A673 (cell line): ENCODE measurements around the gene MGAT5B. TPM values are rescaled to one million over a fixed set of nuclear protein-coding genes. Genes with fewer than 3 reads are reported as not detected.

Experiments used
- BruUV-seq: library from RNA; stranded (reverse); fragments of 400-500 nt; replicated peaks from 2 replicates; lab custom pipeline; 2021; lab: Mats Ljungman, UMichigan
- CTCF ChIA-PET: fragments of 300-600 bp; sonication (Branson Sonifier 250); formaldehyde crosslinking; loops from one replicate; lab custom pipeline; 2022; ENCODE audit warnings: antibody characterized with exemption; lab: Charles Lee
- POLR2A ChIA-PET: fragments of 300-600 bp; sonication (Branson Sonifier 250); formaldehyde crosslinking; loops from one replicate; lab custom pipeline; 2022; ENCODE audit warnings: antibody characterized with exemption; ENCODE audit not compliant: low non-redundant PET; lab: Charles Lee
- DNase-seq: peaks from one replicate; pipeline ENCODE4 v3.0.0-alpha.2; 2015; ENCODE audit warnings: low spot score
- H3K27ac ChIP-seq: fragments of 200-600 bp; sonication (generic); 2 replicates; pipeline ENCODE4 v1.5.1; 2016; ENCODE audit warnings: mixed run types, low read depth, mild to moderate bottlenecking, mixed read lengths, antibody characterized with exemption, low read length; ENCODE audit not compliant: poor library complexity, severe bottlenecking
- H3K27me3 ChIP-seq: fragments of 200-600 bp; sonication (generic); replicated peaks from 2 replicates; pipeline ENCODE4 v1.6.1; 2017; ENCODE audit warnings: mixed run types, low read depth, mild to moderate bottlenecking, mixed read lengths, antibody characterized with exemption, low read length; ENCODE audit not compliant: insufficient read depth, poor library complexity
- H3K36me3 ChIP-seq: fragments of 200-600 bp; sonication (generic); 2 replicates; pipeline ENCODE4 v1.6.1; 2016; ENCODE audit warnings: mixed run types, mild to moderate bottlenecking, mixed read lengths, antibody characterized with exemption, low read length; ENCODE audit not compliant: insufficient read depth, poor library complexity, severe bottlenecking
- H3K4me1 ChIP-seq: fragments of 200-600 bp; sonication (generic); 2 replicates; pipeline ENCODE4 v1.6.1; 2017; ENCODE audit warnings: mixed run types, mild to moderate bottlenecking, mixed read lengths, antibody characterized with exemption, low read length; ENCODE audit not compliant: insufficient read depth, poor library complexity, severe bottlenecking
- H3K4me3 ChIP-seq: fragments of 200-600 bp; sonication (generic); 2 replicates; pipeline ENCODE4 v1.5.1; 2016; ENCODE audit warnings: low read depth, mixed run types, mild to moderate bottlenecking, mixed read lengths, low read length; ENCODE audit not compliant: poor library complexity, severe bottlenecking
- H3K9me3 ChIP-seq: fragments of 200-600 bp; sonication (generic); 2 replicates; pipeline ENCODE4 v1.6.1; 2016; ENCODE audit warnings: mixed run types, low read depth, mild to moderate bottlenecking, mixed read lengths, antibody characterized with exemption, low read length; ENCODE audit not compliant: poor library complexity, severe bottlenecking
- EZH2 ChIP-seq: fragments of 200-600 bp; sonication (generic); IDR thresholded peaks from 2 replicates; pipeline ENCODE4 v1.6.1; 2017; ENCODE audit warnings: borderline replicate concordance, low read depth, mild to moderate bottlenecking, mixed read lengths, antibody characterized with exemption, low read length; ENCODE audit not compliant: poor library complexity, severe bottlenecking
- intact Hi-C: fragments of 100-400 bp; cut with micrococcal nuclease; formaldehyde crosslinking; loops from one replicate; pipeline ENCODE4 v1.10.0; 2022; ENCODE audit not compliant: unreplicated experiment
- total RNA-seq: library from RNA; stranded (reverse); gene quantifications from 2 replicates; pipeline ENCODE4 v1.2.3, GENCODE V29; 2021
- TF ChIP-seq, protein P1 (sequence below): fragments of 300-800, 200-600 bp; sonication (generic); conservative IDR thresholded peaks from 2 replicates; pipeline ENCODE4 v1.5.1; 2017; ENCODE audit warnings: low read depth, mild to moderate bottlenecking, antibody characterized with exemption, low read length, moderate library complexity, mixed read lengths

MGAT5B gene
- total RNA-seq, 1 experiment from 2014 or later = 1.1 TPM

GRCh38 chr17:76909971-76910760 is 42.0 kb downstream of the MGAT5B start:
- CTCF ChIA-PET = no interaction called here
- no peaks in the 10 kb centered on the region for H3K4me1 ChIP-seq
- H3K4me3 ChIP-seq = no peak overlapping the region
- no TSS peak for BruUV-seq
- no peaks in the 10 kb centered on the region for H3K36me3 ChIP-seq
- intact Hi-C loops = no loop called here
- DNase-seq = peak; percentile 41
- TF ChIP-seq, protein P1, sequence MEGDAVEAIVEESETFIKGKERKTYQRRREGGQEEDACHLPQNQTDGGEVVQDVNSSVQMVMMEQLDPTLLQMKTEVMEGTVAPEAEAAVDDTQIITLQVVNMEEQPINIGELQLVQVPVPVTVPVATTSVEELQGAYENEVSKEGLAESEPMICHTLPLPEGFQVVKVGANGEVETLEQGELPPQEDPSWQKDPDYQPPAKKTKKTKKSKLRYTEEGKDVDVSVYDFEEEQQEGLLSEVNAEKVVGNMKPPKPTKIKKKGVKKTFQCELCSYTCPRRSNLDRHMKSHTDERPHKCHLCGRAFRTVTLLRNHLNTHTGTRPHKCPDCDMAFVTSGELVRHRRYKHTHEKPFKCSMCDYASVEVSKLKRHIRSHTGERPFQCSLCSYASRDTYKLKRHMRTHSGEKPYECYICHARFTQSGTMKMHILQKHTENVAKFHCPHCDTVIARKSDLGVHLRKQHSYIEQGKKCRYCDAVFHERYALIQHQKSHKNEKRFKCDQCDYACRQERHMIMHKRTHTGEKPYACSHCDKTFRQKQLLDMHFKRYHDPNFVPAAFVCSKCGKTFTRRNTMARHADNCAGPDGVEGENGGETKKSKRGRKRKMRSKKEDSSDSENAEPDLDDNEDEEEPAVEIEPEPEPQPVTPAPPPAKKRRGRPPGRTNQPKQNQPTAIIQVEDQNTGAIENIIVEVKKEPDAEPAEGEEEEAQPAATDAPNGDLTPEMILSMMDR = no peak
- TF ChIP-seq EZH2 = no peak
- H3K27ac ChIP-seq = no peak overlapping the region
- H3K27me3 ChIP-seq = no peaks in the 10 kb centered on the region
- POLR2A ChIA-PET = no interaction called here
- no peaks in the 10 kb centered on the region for H3K9me3 ChIP-seq

DNA sequence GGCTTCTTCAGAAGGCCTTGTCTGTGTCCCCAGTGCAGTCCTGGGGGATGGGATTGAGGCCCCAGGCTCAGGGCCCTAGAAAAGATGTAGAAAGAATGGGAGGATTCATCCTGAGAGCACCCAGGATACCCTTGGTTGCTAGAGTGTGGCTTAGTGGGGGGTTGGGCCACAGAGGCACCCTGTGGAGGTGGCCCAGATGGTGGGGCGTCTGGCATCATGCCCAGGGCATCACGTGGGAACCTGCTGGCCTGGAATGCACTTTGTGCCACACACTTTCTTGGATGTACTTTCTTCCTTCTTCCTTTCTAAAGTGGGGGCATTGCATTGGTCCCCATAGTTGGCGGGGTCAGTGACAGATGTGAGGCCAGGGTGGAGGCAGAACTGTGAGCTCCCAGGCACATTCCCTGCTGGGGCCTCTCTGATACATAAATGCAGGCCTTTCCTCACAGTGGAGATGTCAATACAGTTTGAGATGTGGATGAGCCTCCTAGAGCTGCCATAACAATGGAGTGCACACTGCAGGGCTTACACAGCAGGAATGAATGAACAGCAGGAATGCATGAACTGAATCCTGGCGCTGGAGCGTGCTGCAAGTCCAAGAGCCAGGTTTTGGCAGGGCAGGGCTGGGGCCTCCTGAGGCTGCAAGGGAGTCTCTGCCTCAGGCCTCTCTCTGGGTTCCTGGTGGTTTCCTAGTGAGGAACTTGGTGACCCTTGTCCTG is 43.3 kb downstream of the MGAT5B start:
- ChIA-PET CTCF (interaction anchor here (0.5 kb wide), 1 partner anchor 141 kb away, joined by 5 read pairs; no protein-coding TSS in a partner anchor), POLR2A (no interaction called here)
- H3K36me3 ChIP-seq = no peaks in the 10 kb centered on the region
- H3K4me3 ChIP-seq = no peak overlapping the region
- no peaks in the 10 kb centered on the region for H3K9me3 ChIP-seq
- H3K27ac ChIP-seq = no peak overlapping the region
- TF ChIP-seq, protein P1 = no peak
- TF ChIP-seq EZH2 = no peak
- H3K27me3 ChIP-seq = no peaks in the 10 kb centered on the region
- H3K4me1 ChIP-seq = no peaks in the 10 kb centered on the region
- intact Hi-C loops = no loop called here
- no TSS peak for BruUV-seq
- DNase-seq = no peak

GRCh38 chr17:76912421-76913164 is 44.4 kb downstream of the MGAT5B start:
- Histone ChIP-seq H3K4me3 (no peak overlapping the region), H3K9me3 (no peaks in the 10 kb centered on the region), H3K36me3 (no peaks in the 10 kb centered on the region), H3K27ac (no peak overlapping the region), H3K27me3 (no peaks in the 10 kb centered on the region), H3K4me1 (no peaks in the 10 kb centered on the region)
- POLR2A ChIA-PET = no interaction called here
- no peak for DNase-seq
- TF ChIP-seq, protein P1 = no peak
- CTCF ChIA-PET = no interaction called here
- intact Hi-C loops = no loop called here
- no TSS peak for BruUV-seq
